NCI-H1436 (cell line): ENCODE results near the gene IL7R.

Source experiments
- DNase-seq: peaks from one replicate; lab custom pipeline; 2025; lab: John Stamatoyannopoulos, UW

Gene IL7R, protein sequence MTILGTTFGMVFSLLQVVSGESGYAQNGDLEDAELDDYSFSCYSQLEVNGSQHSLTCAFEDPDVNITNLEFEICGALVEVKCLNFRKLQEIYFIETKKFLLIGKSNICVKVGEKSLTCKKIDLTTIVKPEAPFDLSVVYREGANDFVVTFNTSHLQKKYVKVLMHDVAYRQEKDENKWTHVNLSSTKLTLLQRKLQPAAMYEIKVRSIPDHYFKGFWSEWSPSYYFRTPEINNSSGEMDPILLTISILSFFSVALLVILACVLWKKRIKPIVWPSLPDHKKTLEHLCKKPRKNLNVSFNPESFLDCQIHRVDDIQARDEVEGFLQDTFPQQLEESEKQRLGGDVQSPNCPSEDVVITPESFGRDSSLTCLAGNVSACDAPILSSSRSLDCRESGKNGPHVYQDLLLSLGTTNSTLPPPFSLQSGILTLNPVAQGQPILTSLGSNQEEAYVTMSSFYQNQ

DNA sequence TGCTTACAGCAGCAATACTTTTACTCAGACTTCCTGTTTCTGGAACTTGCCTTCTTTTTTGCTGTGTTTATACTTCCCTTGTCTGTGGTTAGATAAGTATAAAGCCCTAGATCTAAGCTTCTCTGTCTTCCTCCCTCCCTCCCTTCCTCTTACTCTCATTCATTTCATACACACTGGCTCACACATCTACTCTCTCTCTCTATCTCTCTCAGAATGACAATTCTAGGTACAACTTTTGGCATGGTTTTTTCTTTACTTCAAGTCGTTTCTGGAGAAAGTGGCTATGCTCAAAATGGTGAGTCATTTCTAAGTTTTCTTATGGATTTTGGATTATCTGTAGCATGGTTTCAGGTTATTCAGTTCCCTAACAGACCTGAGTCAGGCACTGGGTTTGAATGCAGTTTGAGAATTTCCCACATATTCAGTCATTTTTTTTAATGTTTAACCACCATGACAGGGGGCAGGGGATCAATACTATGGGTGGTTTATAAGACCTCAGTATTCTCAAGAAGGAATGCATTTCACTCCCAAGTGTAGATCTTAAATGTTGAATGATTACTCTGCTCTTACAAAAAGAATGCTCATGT, at the start of gene IL7R:
Gene IL7R, plus strand, starts transcription at position 127 of the 587 bp plus-strand sequence. Its CDS starts 87 bp downstream, at position 214.
- DNase-seq, result no peak

GRCh38 chr5:35810601-35811000, 46.1 kb upstream of the IL7R start:
- no peak for DNase-seq

- no peak for DNase-seq
These were observed 45.5 kb upstream of the IL7R start for GRCh38 chr5:35811108-35811741.

DNA sequence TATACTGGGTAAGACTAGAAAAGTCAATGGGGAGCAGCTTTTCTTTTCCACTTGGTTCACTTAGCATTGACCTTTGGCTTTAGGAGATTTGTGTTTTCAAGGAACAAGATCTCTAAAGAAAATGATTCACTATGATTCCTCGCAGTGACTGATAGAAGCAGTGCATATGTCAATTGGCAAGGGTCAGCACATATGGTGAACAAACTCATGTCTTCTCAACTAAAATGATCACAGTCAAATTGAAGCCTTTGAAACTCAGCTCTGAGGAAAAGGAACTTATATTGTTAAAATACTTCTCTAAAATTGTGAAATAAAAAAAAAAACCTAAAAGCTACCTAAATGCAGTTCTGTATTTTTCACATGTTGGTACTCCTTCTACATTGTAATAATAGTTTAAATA, 43.2 kb upstream of the IL7R start:
- DNase-seq, result no peak

DNA sequence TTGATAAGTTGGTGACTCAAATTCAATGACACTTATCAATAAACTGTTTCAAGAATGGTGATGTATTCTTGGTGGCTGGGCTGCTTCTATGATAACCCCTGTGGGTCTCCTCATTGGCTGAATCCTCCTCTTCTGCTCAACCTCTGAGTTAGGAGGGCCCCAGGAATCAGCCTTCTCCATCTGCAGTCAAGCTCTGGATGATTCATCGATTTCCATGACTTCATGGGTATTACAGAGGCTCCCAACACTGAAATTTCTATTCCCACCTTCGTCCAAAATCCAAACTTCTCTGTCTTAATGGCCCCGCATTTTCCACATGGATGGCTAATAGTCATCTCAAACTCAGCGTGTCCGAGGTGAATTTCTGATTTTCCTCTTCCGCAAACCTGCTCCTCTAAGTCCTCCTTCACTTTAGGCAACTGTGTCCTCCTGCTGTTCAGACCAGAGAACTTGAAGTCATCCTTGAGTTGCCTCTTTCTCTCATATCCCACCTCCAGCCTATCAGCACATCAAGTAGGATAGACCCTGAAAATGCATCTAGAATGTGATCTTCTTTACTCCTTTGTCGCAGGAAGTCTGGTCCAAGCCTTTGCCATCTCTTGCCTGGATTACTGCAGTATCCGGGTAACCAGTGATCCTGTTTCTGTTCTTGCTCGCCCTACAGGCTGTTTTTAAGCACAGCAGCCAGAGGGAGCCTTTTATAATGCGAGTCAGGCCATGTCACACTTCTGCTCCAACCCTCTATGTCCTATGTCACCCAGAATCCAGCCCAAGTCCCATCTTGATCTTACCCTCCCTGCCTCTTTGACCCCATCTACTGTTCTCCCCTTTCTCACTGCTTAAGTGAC, 41.4 kb upstream of the IL7R start:
- no peak for DNase-seq

- no peak for DNase-seq
These were observed 39.7 kb upstream of the IL7R start for GRCh38 chr5:35816881-35817521.

DNA sequence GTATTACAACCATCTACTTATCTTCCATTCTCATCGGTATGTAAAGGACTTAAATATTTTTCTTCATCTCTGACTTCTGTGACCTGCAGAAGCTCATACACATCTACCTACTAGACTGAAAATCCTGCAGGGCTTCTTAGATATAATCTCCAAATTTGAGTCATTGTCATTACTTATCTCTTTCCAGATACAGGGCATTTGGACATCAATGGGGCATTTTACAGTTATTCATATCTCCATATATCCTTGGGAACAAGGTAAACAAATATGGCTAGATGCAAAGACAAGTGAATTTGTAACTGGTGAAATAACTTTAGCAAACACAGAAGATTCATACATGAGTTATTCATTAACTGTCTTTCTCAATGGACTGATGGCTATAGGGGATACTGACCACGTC, 37.7 kb upstream of the IL7R start:
- DNase-seq, result no peak

DNA sequence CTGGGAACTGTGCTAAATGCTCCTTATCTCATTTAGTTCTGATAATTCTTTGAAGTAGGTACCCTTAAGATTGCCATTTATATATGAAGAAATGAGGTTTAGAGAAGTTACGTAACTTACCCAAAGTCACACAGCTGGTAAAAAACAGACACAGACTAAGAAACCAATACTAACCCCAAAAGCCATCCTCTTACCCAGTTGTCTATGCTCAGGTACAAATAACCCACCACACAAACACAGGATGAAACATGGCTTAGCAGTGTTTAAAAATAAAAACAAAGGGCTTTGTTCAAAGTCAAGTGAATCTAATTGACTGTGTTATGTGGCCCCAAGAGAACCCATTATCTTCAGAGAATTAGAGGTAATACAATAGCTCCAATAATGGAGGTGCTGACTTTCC, 37.0 kb upstream of the IL7R start:
- DNase-seq, result no peak

- DNase-seq, result no peak
These were observed 36.0 kb upstream of the IL7R start for GRCh38 chr5:35820735-35821134.

GRCh38 chr5:35821513-35821912, 35.2 kb upstream of the IL7R start:
- no peak for DNase-seq

GRCh38 chr5:35822511-35822910, 34.2 kb upstream of the IL7R start:
- DNase-seq, result no peak

- DNase-seq, result no peak
These were observed 33.2 kb upstream of the IL7R start for GRCh38 chr5:35823347-35824098.

GRCh38 chr5:35826056-35826455, 30.6 kb upstream of the IL7R start:
- no peak for DNase-seq

DNA sequence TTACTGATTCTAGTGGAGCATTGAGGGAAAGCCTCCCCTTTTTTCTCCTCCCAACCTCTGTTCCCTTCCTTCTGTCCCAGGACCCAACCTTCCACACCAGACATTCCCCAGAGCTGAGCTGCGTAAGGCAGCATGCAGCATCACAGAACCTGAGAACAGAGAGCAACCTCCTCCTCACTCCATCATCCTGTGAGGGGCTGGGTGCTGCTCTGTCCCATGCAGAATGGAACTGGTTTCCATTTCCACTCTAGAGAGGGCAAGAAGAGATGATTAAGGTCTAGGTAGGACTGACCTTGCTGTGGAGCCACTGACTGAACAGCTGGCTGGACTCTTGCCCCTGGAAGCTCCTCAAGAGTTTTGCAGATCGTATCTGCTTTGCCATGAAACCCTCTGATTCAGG, 30.1 kb upstream of the IL7R start:
- no peak for DNase-seq

- no peak for DNase-seq
These were observed 28.6 kb upstream of the IL7R start for GRCh38 chr5:35828082-35828598.

DNA sequence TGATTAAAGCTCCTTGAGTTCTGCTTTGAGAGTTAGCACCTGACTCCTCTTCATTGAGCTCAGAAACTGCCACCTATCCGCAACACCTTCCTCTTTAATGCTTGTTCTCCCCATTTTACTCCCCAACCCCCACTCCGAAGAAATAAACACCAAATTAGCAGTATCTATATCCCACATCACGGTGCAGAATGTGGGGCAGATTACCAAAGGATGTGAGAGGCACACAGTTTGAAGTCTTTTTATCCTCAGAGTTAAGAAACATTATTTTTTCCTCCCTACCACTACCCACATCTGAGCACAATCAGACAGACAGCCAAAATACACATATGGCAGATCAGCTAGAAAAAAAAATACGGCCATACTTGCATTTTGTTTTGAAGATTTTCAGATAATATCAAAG, 26.1 kb upstream of the IL7R start:
- DNase-seq, result no peak

GRCh38 chr5:35832762-35833161, 23.9 kb upstream of the IL7R start:
- DNase-seq, result no peak

- no peak for DNase-seq
These were observed 23.5 kb upstream of the IL7R start for GRCh38 chr5:35833224-35833623.

GRCh38 chr5:35835796-35836742, 20.6 kb upstream of the IL7R start:
- no peak for DNase-seq
